DOHH2 (cell line): ENCODE measurements around the gene SMAP1.

Source experiments
- H3F3A ChIP-seq: fragments of 200-600 bp; sonication (generic), shearing (Covaris generic); 2 replicates; pipeline ENCODE4 v1.6.0; 2016; ENCODE audit warnings: antibody characterized with exemption, mild to moderate bottlenecking; ENCODE audit not compliant: control insufficient read depth, insufficient read depth
- H3K27ac ChIP-seq: fragments of 200-600 bp; sonication (generic); 2 replicates; pipeline ENCODE4 v1.5.1; 2014; ENCODE audit warnings: low read depth, mild to moderate bottlenecking, low read length, moderate library complexity
- H3K27me3 ChIP-seq: fragments of 200-600 bp; sonication (generic); 2 replicates; pipeline ENCODE4 v1.6.1; 2014; ENCODE audit warnings: mild to moderate bottlenecking, low read length, mixed read lengths; ENCODE audit not compliant: control insufficient read depth
- H3K36me3 ChIP-seq: fragments of 200-600 bp; sonication (generic); 2 replicates; pipeline ENCODE4 v1.6.1; 2014; ENCODE audit warnings: mild to moderate bottlenecking, low read length, moderate library complexity, mixed read lengths; ENCODE audit not compliant: control insufficient read depth
- H3K4me1 ChIP-seq: fragments of 200-600 bp; sonication (generic); 2 replicates; pipeline ENCODE4 v1.6.1; 2014; ENCODE audit warnings: mild to moderate bottlenecking, low read length, mixed read lengths; ENCODE audit not compliant: control insufficient read depth
- H3K4me2 ChIP-seq: fragments of 200-600 bp; sonication (generic); 2 replicates; pipeline ENCODE4 v1.6.0; 2014; ENCODE audit warnings: mild to moderate bottlenecking, low read length, moderate library complexity
- H3K4me3 ChIP-seq: fragments of 200-600 bp; sonication (generic); 2 replicates; pipeline ENCODE4 v1.5.1; 2014; ENCODE audit warnings: mild to moderate bottlenecking, low read length, mixed read lengths
- H3K79me2 ChIP-seq: fragments of 200-600 bp; sonication (generic); 2 replicates; pipeline ENCODE4 v1.6.1; 2014; ENCODE audit warnings: mild to moderate bottlenecking, low read length, mixed read lengths; ENCODE audit not compliant: control insufficient read depth
- H3K9me2 ChIP-seq: fragments of 200-600 bp; sonication (generic); replicated peaks from 2 replicates; pipeline ENCODE4 v1.6.1; 2014; ENCODE audit warnings: mild to moderate bottlenecking, low read length, mixed read lengths; ENCODE audit not compliant: control insufficient read depth
- H3K9me3 ChIP-seq: fragments of 200-600 bp; sonication (generic); 2 replicates; pipeline ENCODE4 v1.6.1; 2014; ENCODE audit warnings: antibody characterized with exemption, low read length, mixed read lengths; ENCODE audit not compliant: control insufficient read depth, insufficient read depth
- H4K20me1 ChIP-seq: fragments of 200-600 bp; sonication (generic); 2 replicates; pipeline ENCODE4 v1.6.0; 2014; ENCODE audit warnings: low read depth, mild to moderate bottlenecking, antibody characterized with exemption, low read length, moderate library complexity; ENCODE audit not compliant: control insufficient read depth, insufficient read depth
- CTCF ChIP-seq: fragments of 200-600 bp; sonication (generic); IDR thresholded peaks from one replicate; pipeline ENCODE4 v1.5.1; 2014; ENCODE audit warnings: antibody characterized with exemption, mild to moderate bottlenecking, low read depth, low read length; ENCODE audit not compliant: poor library complexity, severe bottlenecking
- EZH2phosphoT487 ChIP-seq: fragments of 200-600 bp; sonication (generic); IDR thresholded peaks from 2 replicates; pipeline ENCODE4 v1.6.1; 2017; ENCODE audit warnings: borderline replicate concordance, mild to moderate bottlenecking, antibody characterized with exemption, low read length, moderate library complexity, mixed read lengths

Gene SMAP1

GRCh38 chr6:70753870-70754380, 86.2 kb downstream of the SMAP1 start:
- Histone ChIP-seq H3F3A (no peaks in the 10 kb centered on the region), H3K79me2 (no peaks in the 10 kb centered on the region), H3K4me3 (no peak overlapping the region), H3K4me1 (no peaks in the 10 kb centered on the region), H3K36me3 (peaks cover 14% of the 10 kb centered on the region), H3K4me2 (no peak overlapping the region), H4K20me1 (no peaks in the 10 kb centered on the region), H3K27ac (no peak overlapping the region), H3K9me2 (no peaks in the 10 kb centered on the region), H3K27me3 (no peaks in the 10 kb centered on the region), H3K9me3 (no peaks in the 10 kb centered on the region)
- no peak for TF ChIP-seq CTCF
- TF ChIP-seq EZH2phosphoT487, result no peak

- no peaks in the 10 kb centered on the region for H3K4me1 ChIP-seq
- no peaks in the 10 kb centered on the region for H3K9me2 ChIP-seq
- no peaks in the 10 kb centered on the region for H3K9me3 ChIP-seq
- H3K36me3 ChIP-seq, result peaks cover 14% of the 10 kb centered on the region
- no peak overlapping the region for H3K4me3 ChIP-seq
- no peak overlapping the region for H3K27ac ChIP-seq
- H4K20me1 ChIP-seq, result no peaks in the 10 kb centered on the region
- no peak for TF ChIP-seq EZH2phosphoT487
- TF ChIP-seq CTCF, result no peak
- no peaks in the 10 kb centered on the region for H3K79me2 ChIP-seq
- no peaks in the 10 kb centered on the region for H3F3A ChIP-seq
- H3K27me3 ChIP-seq, result no peaks in the 10 kb centered on the region
- no peak overlapping the region for H3K4me2 ChIP-seq
Measured at GRCh38 chr6:70758883-70759282, 91.2 kb downstream of the SMAP1 start.

- no peak overlapping the region for H3K27ac ChIP-seq
- no peaks in the 10 kb centered on the region for H3K79me2 ChIP-seq
- no peaks in the 10 kb centered on the region for H3K9me3 ChIP-seq
- no peak overlapping the region for H3K4me3 ChIP-seq
- H4K20me1 ChIP-seq, result no peaks in the 10 kb centered on the region
- no peaks in the 10 kb centered on the region for H3F3A ChIP-seq
- H3K4me2 ChIP-seq, result no peak overlapping the region
- no peaks in the 10 kb centered on the region for H3K9me2 ChIP-seq
- TF ChIP-seq EZH2phosphoT487 (no peak), CTCF (no peak)
- H3K27me3 ChIP-seq, result no peaks in the 10 kb centered on the region
- no peaks in the 10 kb centered on the region for H3K36me3 ChIP-seq
- no peaks in the 10 kb centered on the region for H3K4me1 ChIP-seq
Measured at GRCh38 chr6:70763754-70764510, 96.2 kb downstream of the SMAP1 start.
